HEK293 (cell line): ENCODE data around the gene CD177.
"Not testable (repeated sequence)": the region's sequence is repeated elsewhere in the genome, so short reads cannot be mapped to it uniquely, and the experiment has no call there.

Source experiments
- YY1 ChIP-seq: fragments of 450-650 bp; formaldehyde crosslinking; IDR thresholded peaks from 2 replicates; pipeline ENCODE4 v1.5.1; 2018; ENCODE audit warnings: missing biosample characterization, missing genetic modification characterization
- ZNF362 ChIP-seq: fragments of 450-650 bp; formaldehyde crosslinking; IDR thresholded peaks from 2 replicates; pipeline ENCODE4 v1.5.1; 2016; ENCODE audit warnings: missing biosample characterization, missing genetic modification characterization

GRCh38 chr19:43365677-43366076 is 12.2 kb downstream of the CD177 start:
- not testable (repeated sequence) for TF ChIP-seq ZNF362 (tag by site-specific recombination); YY1
